ENCODE data around the gene SPOCK1. TPM values are rescaled to one million over a fixed set of nuclear protein-coding genes. Genes with fewer than 3 reads are reported as not detected.

SPOCK1 gene
- total RNA-seq, 2 donors from 2014 or later, result 2.1 to 8.5 TPM

- TF ChIP-seq CTCF (IDR thresholded peaks at IDR 0.05), result no peak
- no peak for DNase-seq
- Histone ChIP-seq H3K4me1 (no peaks in the 10 kb centered on the region), H3K9me3 (no peaks in the 10 kb centered on the region), H3K27ac (no peak overlapping the region), H3K9ac (ENCODE audit: low read depth in 2 of 2, low read length in 2 of 2) (no peak overlapping the region), H3K4me3 (no peak overlapping the region), H3K27me3 (no peaks in the 10 kb centered on the region), H3K36me3 (no peaks in the 10 kb centered on the region)
- intact Hi-C loops (cut with DNase I), result no loop called here
These were observed 291.9 kb downstream of the SPOCK1 start for GRCh38 chr5:137207023-137207760.

GRCh38 chr5:137206030-137206715, 293.0 kb downstream of the SPOCK1 start:
- intact Hi-C loops (cut with DNase I), result no loop called here
- DNase-seq, result no peak
- no peak overlapping the region for H3K27ac ChIP-seq
- H3K9me3 ChIP-seq, result no peaks in the 10 kb centered on the region
- no peak for TF ChIP-seq CTCF (IDR thresholded peaks at IDR 0.05)
- no peak overlapping the region for H3K4me3 ChIP-seq
- no peaks in the 10 kb centered on the region for H3K27me3 ChIP-seq
- no peaks in the 10 kb centered on the region for H3K36me3 ChIP-seq
- no peak overlapping the region for H3K9ac ChIP-seq (ENCODE audit: low read depth in 2 of 2, low read length in 2 of 2)
- H3K4me1 ChIP-seq, result no peaks in the 10 kb centered on the region

- H3K9ac ChIP-seq (ENCODE audit: low read depth in 2 of 2, low read length in 2 of 2), result no peak overlapping the region
- H3K9me3 ChIP-seq, result no peaks in the 10 kb centered on the region
- no peak for TF ChIP-seq CTCF (IDR thresholded peaks at IDR 0.05)
- H3K36me3 ChIP-seq, result no peaks in the 10 kb centered on the region
- no peaks in the 10 kb centered on the region for H3K27me3 ChIP-seq
- no peak for DNase-seq
- H3K4me3 ChIP-seq, result no peak overlapping the region
- intact Hi-C loops (cut with DNase I), result no loop called here
- no peak overlapping the region for H3K27ac ChIP-seq
- no peaks in the 10 kb centered on the region for H3K4me1 ChIP-seq
These were observed 293.7 kb downstream of the SPOCK1 start for GRCh38 chr5:137205231-137206027.

GRCh38 chr5:137203011-137203632, 296.0 kb downstream of the SPOCK1 start:
- no peaks in the 10 kb centered on the region for H3K9me3 ChIP-seq
- no peak for DNase-seq
- no peak overlapping the region for H3K27ac ChIP-seq
- no peak overlapping the region for H3K9ac ChIP-seq (ENCODE audit: low read depth in 2 of 2, low read length in 2 of 2)
- TF ChIP-seq CTCF (IDR thresholded peaks at IDR 0.05), result no peak
- intact Hi-C loops (cut with DNase I), result no loop called here
- no peak overlapping the region for H3K4me3 ChIP-seq
- H3K36me3 ChIP-seq, result no peaks in the 10 kb centered on the region
- H3K4me1 ChIP-seq, result no peaks in the 10 kb centered on the region
- H3K27me3 ChIP-seq, result no peaks in the 10 kb centered on the region

- DNase-seq, result no peak
- no peak for TF ChIP-seq CTCF (IDR thresholded peaks at IDR 0.05)
- intact Hi-C loops (cut with DNase I), result no loop called here
These were observed 297.2 kb downstream of the SPOCK1 start for GRCh38 chr5:137201876-137202275.

More at GRCh38 chr5:137201876-137202275, 297.2 kb downstream of the SPOCK1 start:
- H3K9ac ChIP-seq (ENCODE audit: low read depth in 2 of 2, low read length in 2 of 2), result no peak overlapping the region
- no peak overlapping the region for H3K27ac ChIP-seq
- H3K4me1 ChIP-seq, result no peaks in the 10 kb centered on the region
- no peaks in the 10 kb centered on the region for H3K36me3 ChIP-seq
- H3K4me3 ChIP-seq, result no peak overlapping the region
- no peaks in the 10 kb centered on the region for H3K9me3 ChIP-seq
- H3K27me3 ChIP-seq, result no peaks in the 10 kb centered on the region
